ENCODE measurements around the gene FADS2. TPM values are rescaled to one million over a fixed set of nuclear protein-coding genes. Genes with fewer than 3 reads are reported as not detected.
A peak's percentile ranks its signal among the peaks of the same experiment; 100 is the strongest.

FADS2 gene
- total and polyA plus RNA-seq, 9 of the 15 experiments (the other 6 are each of a cell fraction or from before 2014, with no cell fraction given), result 2.9 to 42.8 (median 16.2) TPM

DNA sequence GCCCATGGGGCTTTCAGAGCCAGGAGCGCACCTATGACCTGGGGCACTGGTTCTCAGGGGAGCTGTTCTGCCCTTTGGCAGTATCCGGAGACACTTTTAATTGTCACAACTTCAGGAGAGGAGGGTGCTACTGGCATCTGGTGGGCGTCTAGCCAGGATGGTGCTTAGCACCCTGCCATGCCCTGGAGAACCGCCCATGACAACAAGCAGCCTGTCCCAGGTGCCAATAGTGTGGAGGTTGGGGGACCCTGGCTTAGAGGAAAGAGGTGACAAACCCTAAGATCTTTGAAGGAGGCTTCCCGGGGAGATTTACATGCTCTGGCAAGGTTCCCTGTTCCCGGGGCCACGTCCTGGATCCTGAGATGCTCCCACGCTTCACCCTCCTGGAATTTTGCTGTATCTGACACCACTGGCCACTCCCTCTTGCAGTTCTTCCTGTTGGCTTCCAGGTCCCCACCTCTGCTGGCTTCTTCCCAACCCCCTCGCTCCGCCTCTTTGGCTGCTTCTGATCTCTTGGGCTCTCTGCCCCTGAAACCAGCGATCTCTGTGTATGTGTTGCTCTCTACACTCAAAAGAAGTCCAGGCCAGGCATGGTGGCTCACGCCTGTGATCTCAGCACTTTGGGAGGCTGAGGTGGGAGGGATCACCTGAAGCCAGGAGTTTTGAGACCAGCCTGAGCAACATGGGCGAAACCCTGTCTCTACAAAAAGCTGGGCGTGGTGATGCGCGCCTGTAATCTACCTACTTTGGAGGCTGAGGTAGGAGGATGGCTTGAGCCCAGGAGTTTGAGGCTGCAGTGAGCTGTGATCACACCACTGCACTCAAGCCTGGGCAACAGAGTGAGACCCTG, 32.2 kb downstream of the FADS2 start (continued):
- TF ChIP-seq, protein P1, sequence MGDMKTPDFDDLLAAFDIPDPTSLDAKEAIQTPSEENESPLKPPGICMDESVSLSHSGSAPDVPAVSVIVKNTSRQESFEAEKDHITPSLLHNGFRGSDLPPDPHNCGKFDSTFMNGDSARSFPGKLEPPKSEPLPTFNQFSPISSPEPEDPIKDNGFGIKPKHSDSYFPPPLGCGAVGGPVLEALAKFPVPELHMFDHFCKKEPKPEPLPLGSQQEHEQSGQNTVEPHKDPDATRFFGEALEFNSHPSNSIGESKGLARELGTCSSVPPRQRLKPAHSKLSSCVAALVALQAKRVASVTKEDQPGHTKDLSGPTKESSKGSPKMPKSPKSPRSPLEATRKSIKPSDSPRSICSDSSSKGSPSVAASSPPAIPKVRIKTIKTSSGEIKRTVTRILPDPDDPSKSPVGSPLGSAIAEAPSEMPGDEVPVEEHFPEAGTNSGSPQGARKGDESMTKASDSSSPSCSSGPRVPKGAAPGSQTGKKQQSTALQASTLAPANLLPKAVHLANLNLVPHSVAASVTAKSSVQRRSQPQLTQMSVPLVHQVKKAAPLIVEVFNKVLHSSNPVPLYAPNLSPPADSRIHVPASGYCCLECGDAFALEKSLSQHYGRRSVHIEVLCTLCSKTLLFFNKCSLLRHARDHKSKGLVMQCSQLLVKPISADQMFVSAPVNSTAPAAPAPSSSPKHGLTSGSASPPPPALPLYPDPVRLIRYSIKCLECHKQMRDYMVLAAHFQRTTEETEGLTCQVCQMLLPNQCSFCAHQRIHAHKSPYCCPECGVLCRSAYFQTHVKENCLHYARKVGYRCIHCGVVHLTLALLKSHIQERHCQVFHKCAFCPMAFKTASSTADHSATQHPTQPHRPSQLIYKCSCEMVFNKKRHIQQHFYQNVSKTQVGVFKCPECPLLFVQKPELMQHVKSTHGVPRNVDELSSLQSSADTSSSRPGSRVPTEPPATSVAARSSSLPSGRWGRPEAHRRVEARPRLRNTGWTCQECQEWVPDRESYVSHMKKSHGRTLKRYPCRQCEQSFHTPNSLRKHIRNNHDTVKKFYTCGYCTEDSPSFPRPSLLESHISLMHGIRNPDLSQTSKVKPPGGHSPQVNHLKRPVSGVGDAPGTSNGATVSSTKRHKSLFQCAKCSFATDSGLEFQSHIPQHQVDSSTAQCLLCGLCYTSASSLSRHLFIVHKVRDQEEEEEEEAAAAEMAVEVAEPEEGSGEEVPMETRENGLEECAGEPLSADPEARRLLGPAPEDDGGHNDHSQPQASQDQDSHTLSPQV (IDR thresholded peaks at IDR 0.05), result 0 out of 2 replicates have a peak, but pooled peaks have one; percentile 54
- TF ChIP-seq, protein P2, sequence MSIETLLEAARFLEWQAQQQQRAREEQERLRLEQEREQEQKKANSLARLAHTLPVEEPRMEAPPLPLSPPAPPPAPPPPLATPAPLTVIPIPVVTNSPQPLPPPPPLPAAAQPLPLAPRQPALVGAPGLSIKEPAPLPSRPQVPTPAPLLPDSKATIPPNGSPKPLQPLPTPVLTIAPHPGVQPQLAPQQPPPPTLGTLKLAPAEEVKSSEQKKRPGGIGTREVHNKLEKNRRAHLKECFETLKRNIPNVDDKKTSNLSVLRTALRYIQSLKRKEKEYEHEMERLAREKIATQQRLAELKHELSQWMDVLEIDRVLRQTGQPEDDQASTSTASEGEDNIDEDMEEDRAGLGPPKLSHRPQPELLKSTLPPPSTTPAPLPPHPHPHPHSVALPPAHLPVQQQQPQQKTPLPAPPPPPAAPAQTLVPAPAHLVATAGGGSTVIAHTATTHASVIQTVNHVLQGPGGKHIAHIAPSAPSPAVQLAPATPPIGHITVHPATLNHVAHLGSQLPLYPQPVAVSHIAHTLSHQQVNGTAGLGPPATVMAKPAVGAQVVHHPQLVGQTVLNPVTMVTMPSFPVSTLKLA (conservative IDR thresholded peaks at IDR 0.05), result 0 out of 4 replicates have a peak, but pooled peaks of 1 of the 2 experiments have one; percentile 14
- TF ChIP-seq NCOA1 (IDR thresholded peaks at IDR 0.05; ENCODE audit: low read depth) (no peak), NR3C1 (CRISPR knock-in tag; IDR thresholded peaks at IDR 0.05) (no peak), KAT8 (IDR thresholded peaks at IDR 0.05; ENCODE audit: low read depth) (no peak), ZNF583 (CRISPR knock-in tag; IDR thresholded peaks at IDR 0.05) (no peak), JUND (IDR thresholded peaks at IDR 0.05; ENCODE audit: borderline replicate concordance, low read depth, low read length) (0 out of 2 replicates have a peak, but pooled peaks have one; percentile 3), JUND (tag; IDR thresholded peaks at IDR 0.05; ENCODE audit: borderline replicate concordance, low read depth, low read length) (no peak), KDM2B (CRISPR knock-in tag; IDR thresholded peaks at IDR 0.05) (no peak), CTBP1 (IDR thresholded peaks at IDR 0.05; ENCODE audit: borderline replicate concordance) (peak; percentile 29; the same call in 1 of the 2 replicates), NR1H2 (CRISPR knock-in tag; IDR thresholded peaks at IDR 0.05) (no peak), CBX1 (IDR thresholded peaks at IDR 0.05; ENCODE audit: low read depth) (no peak), HNRNPK (IDR thresholded peaks at IDR 0.05; ENCODE audit: low read depth, low read length, poor library complexity, severe bottlenecking) (no peak), CHD4 (IDR thresholded peaks at IDR 0.05; ENCODE audit: insufficient read depth, insufficient replicate concordance, low read depth, low read length, poor library complexity, severe bottlenecking) (no peak), ILK (tag; IDR thresholded peaks at IDR 0.05; ENCODE audit: borderline replicate concordance, low read depth) (no peak)
- TF ChIP-seq, protein P3, sequence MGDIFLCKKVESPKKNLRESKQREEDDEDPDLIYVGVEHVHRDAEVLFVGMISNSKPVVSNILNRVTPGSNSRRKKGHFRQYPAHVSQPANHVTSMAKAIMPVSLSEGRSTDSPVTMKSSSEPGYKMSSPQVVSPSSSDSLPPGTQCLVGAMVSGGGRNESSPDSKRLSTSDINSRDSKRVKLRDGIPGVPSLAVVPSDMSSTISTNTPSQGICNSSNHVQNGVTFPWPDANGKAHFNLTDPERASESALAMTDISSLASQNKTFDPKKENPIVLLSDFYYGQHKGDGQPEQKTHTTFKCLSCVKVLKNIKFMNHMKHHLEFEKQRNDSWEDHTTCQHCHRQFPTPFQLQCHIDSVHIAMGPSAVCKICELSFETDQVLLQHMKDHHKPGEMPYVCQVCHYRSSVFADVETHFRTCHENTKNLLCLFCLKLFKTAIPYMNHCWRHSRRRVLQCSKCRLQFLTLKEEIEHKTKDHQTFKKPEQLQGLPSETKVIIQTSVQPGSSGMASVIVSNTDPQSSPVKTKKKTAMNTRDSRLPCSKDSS (IDR thresholded peaks at IDR 0.05; ENCODE audit: low read depth, partially characterized antibody), result no peak
- TF ChIP-seq, protein P4, sequence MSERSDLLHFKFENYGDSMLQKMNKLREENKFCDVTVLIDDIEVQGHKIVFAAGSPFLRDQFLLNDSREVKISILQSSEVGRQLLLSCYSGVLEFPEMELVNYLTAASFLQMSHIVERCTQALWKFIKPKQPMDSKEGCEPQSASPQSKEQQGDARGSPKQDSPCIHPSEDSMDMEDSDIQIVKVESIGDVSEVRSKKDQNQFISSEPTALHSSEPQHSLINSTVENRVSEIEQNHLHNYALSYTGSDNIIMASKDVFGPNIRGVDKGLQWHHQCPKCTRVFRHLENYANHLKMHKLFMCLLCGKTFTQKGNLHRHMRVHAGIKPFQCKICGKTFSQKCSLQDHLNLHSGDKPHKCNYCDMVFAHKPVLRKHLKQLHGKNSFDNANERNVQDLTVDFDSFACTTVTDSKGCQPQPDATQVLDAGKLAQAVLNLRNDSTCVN (CRISPR knock-in tag; IDR thresholded peaks at IDR 0.05), result no peak
